Measurements from ENCODE around the gene PFKFB4. TPM values are rescaled to one million over a fixed set of nuclear protein-coding genes. Genes with fewer than 3 reads are reported as not detected.

The PFKFB4 gene
- total and polyA plus RNA-seq, 2 of the 4 experiments (the other 2 are of a cell fraction) = 16.9 to 17.0 TPM

DNA sequence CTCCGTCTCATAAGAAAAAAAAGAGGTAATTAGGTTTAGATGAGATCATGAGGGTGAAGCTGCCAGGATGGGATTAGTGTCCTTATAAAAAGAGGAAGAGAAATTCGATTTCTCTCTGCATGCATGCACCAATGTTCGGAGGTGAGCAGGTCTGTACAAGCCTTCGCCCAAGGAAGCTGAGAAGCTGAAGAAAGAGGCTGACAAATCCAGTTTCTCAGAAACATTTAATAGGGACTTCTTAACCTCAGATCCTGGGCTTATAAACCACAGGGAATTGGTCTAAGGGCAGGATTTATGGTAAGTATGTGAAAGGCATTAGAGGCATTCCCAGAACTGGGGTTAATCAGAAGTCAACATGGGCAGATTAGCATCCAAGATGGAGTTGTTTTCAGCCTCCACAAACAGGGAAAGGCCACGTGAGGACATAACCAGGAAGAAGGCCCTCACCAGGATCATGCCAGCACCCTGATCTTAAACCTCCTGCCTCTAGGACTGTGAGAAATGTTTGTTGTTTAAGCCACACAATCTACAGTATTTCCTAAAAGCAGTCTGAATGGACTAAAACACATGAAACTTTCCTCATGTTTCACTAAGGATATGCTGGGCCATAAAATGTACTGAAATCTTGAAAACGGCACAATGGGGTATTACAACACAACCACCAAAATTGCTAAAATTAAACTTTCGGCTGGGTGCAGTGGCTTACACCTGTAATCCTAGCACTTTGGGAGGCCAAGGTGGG is 64.0 kb downstream of the PFKFB4 start:
- in situ Hi-C loops (cut with MboI; ENCODE audit: low sequenced_read_pairs) (no loop called here), intact Hi-C loops (cut with micrococcal nuclease) (no loop called here), dilution Hi-C loops (cut with HindIII; ENCODE audit: low sequenced_read_pairs, unreplicated experiment) (no loop called here)
- Histone ChIP-seq H2BK15ac (ENCODE audit: low read depth, low read length) (no peak overlapping the region), H3K36me3 (ENCODE audit: control insufficient read depth, insufficient read depth, low read length) (peaks cover 6% of the 10 kb centered on the region; the same call in 1 of the 2 replicates), H2AK5ac (ENCODE audit: low read depth, low read length) (no peak overlapping the region), H3K18ac (ENCODE audit: low read depth, low read length) (no peak overlapping the region), H3K4ac (ENCODE audit: low read depth, low read length) (no peak overlapping the region), H3K4me3 (ENCODE audit: insufficient read depth, low read depth, low read length) (no peak overlapping the region), H3K14ac (replicated peaks; ENCODE audit: low read depth, low read length) (no peak overlapping the region), H3K4me1 (ENCODE audit: control insufficient read depth, insufficient read depth, low read length) (no peaks in the 10 kb centered on the region), H2BK5ac (ENCODE audit: low read depth, low read length, poor library complexity, severe bottlenecking) (no peak overlapping the region), H3K9me1 (ENCODE audit: insufficient read depth, low read length) (no peaks in the 10 kb centered on the region), H3K79me1 (ENCODE audit: low read depth in 1 of 2, low read length in 2 of 2) (no peaks in the 10 kb centered on the region; a peak in 1 of 4 replicates), H4K8ac (ENCODE audit: low read depth in 2 of 2, low read length in 2 of 2) (no peak overlapping the region), H3K27me3 (ENCODE audit: control insufficient read depth, insufficient read depth, low read length) (no peaks in the 10 kb centered on the region), H2AK9ac (replicated peaks; ENCODE audit: low read depth, low read length, poor library complexity) (no peak overlapping the region), H4K91ac (ENCODE audit: insufficient read depth, low read depth, low read length) (no peak overlapping the region), H3K9ac (ENCODE audit: low read depth, low read length) (no peak overlapping the region), H2BK120ac (ENCODE audit: low read depth, low read length) (no peak overlapping the region), H3K27ac (ENCODE audit: insufficient read depth, low read length) (no peak overlapping the region), H2BK20ac (ENCODE audit: low read depth, low read length) (no peak overlapping the region), H3K56ac (ENCODE audit: extremely low read depth, insufficient read depth, low read length) (no peak overlapping the region), H3K9me3 (ENCODE audit: control insufficient read depth, insufficient read depth, low read length) (no peaks in the 10 kb centered on the region), H4K5ac (ENCODE audit: low read depth, low read length) (no peak overlapping the region), H4K20me1 (ENCODE audit: insufficient read depth, low read length) (no peaks in the 10 kb centered on the region), H3K23ac (ENCODE audit: low read depth, low read length) (no peak overlapping the region), H3K4me2 (ENCODE audit: low read depth, low read length) (no peak overlapping the region), H2AFZ (replicated peaks; ENCODE audit: low read length, poor library complexity) (no peak overlapping the region)
- TF ChIP-seq BHLHE40 (IDR thresholded peaks at IDR 0.05; ENCODE audit: low read depth, low read length) (no peak), MXI1 (IDR thresholded peaks at IDR 0.05; ENCODE audit: borderline replicate concordance, low read depth, low read length) (no peak), RAD21 (IDR thresholded peaks at IDR 0.05; ENCODE audit: low read length) (no peak), ELK1 (IDR thresholded peaks at IDR 0.05; ENCODE audit: borderline replicate concordance, low read depth, low read length) (no peak), CEBPB (IDR thresholded peaks at IDR 0.05; ENCODE audit: low read depth, low read length) (no peak)
- DNase-seq (no peak), ATAC-seq (ENCODE audit: low read depth) (no peak)
- POLR2A ChIA-PET (ENCODE audit: unreplicated experiment) = no interaction called here
- no TSS peak for BruUV-seq (replicated peaks)
- CTCF ChIA-PET = no interaction called here
- no CpG with 5 or more reads among the region's 7 CpGs for WGBS, 2 experiments (ENCODE audit: extremely low coverage in 2 of 2, insufficient read length in 1 of 2)
